H1 (cell line): ENCODE results near the gene SS18L1. TPM values are rescaled to one million over a fixed set of nuclear protein-coding genes. Genes with fewer than 3 reads are reported as not detected.

Experiments used
- CTCF ChIA-PET: fragments of 300-600 bp; sonication (Branson Sonifier 250); formaldehyde crosslinking; loops from one replicate; lab custom pipeline; 2021; ENCODE audit not compliant: partially characterized antibody; lab: Charles Lee
- POLR2A ChIA-PET: fragments of 300-600 bp; sonication (Branson Sonifier 250); formaldehyde crosslinking; loops from one replicate; lab custom pipeline; 2021; ENCODE audit warnings: inconsistent platforms; ENCODE audit not compliant: partially characterized antibody; lab: Charles Lee
- DNase-seq, 2 experiments: peaks; one replicate each; pipeline versions ENCODE4 v3.0.0 to v3.0.0-alpha.2; 2010 to 2022; ENCODE audit warnings: low spot score in 2 of 2, low read depth in 1 of 2, mixed read lengths in 1 of 2
- FAIRE-seq: peaks from 2 replicates; lab custom pipeline; 2011; peaks lifted over from hg19 to GRCh38; lab: Jason Lieb, UNC
- H2AFZ ChIP-seq: 2 replicates; pipeline ENCODE4 v1.8.1; 2012; ENCODE audit warnings: low read length, inconsistent platforms
- H2AK5ac ChIP-seq: 2 replicates; pipeline ENCODE4 v1.6.1; 2013; ENCODE audit warnings: low read depth, low read length
- H2BK120ac ChIP-seq: replicated peaks from 2 replicates; pipeline ENCODE3; 2013; ENCODE audit warnings: low read depth, low read length, inconsistent platforms
- H2BK12ac ChIP-seq: 2 replicates; pipeline ENCODE4 v1.6.1; 2013; ENCODE audit warnings: low read depth, low read length
- H2BK15ac ChIP-seq: 2 replicates; pipeline ENCODE4 v1.6.1; 2013; ENCODE audit warnings: low read length
- H2BK20ac ChIP-seq: 2 replicates; pipeline ENCODE4 v1.6.1; 2013; ENCODE audit warnings: low read length
- H2BK5ac ChIP-seq: 2 replicates; pipeline ENCODE4 v1.6.1; 2013; ENCODE audit warnings: low read depth, low read length
- H3K14ac ChIP-seq: 2 replicates; pipeline ENCODE4 v1.6.1; 2013; ENCODE audit warnings: inconsistent platforms; ENCODE audit not compliant: insufficient read length
- H3K18ac ChIP-seq: 2 replicates; pipeline ENCODE4 v1.6.1; 2013; ENCODE audit warnings: low read length; ENCODE audit errors: extremely low read depth
- H3K23ac ChIP-seq: 2 replicates; pipeline ENCODE4 v1.6.1; 2013; ENCODE audit warnings: inconsistent platforms; ENCODE audit not compliant: insufficient read length
- H3K23me2 ChIP-seq: 2 replicates; pipeline ENCODE4 v1.6.1; 2013; ENCODE audit warnings: low read depth, low read length
- H3K27ac ChIP-seq: 2 replicates; pipeline ENCODE4 v1.6.1; 2011; ENCODE audit warnings: low read depth, low read length, inconsistent platforms
- H3K27me3 ChIP-seq, 4 experiments: replicated peaks in 1 of 4; 1 replicate in 1 of 4; 2 replicates in 3 of 4; pipeline versions ENCODE4 v1.6.1 to v1.8.1; 2011 to 2013; ENCODE audit warnings: low read length in 3 of 4, mild to moderate bottlenecking in 3 of 4, inconsistent platforms in 2 of 4, mixed read lengths in 2 of 4, moderate library complexity in 1 of 4; ENCODE audit not compliant: control insufficient read depth in 3 of 4, insufficient read depth in 3 of 4; ENCODE audit errors: extremely low read depth in 1 of 4
- H3K36me3 ChIP-seq, 4 experiments: 2 replicates each; pipeline versions ENCODE4 v1.6.1 to v1.8.1; 2011 to 2013; ENCODE audit warnings: mild to moderate bottlenecking in 4 of 4, low read length in 3 of 4, moderate library complexity in 2 of 4, control low read depth in 1 of 4, inconsistent platforms in 1 of 4; ENCODE audit not compliant: insufficient read depth in 4 of 4, control insufficient read depth in 2 of 4
- H3K4ac ChIP-seq: replicated peaks from 2 replicates; pipeline ENCODE3; 2013; ENCODE audit warnings: low read length, low read depth, mixed read lengths, inconsistent platforms; ENCODE audit not compliant: insufficient read length
- H3K4me1 ChIP-seq, 4 experiments: replicated peaks in 1 of 4; 1 replicate in 1 of 4; 2 replicates in 3 of 4; pipeline versions ENCODE4 v1.6.1 to v1.8.1; 2011 to 2013; ENCODE audit warnings: low read length in 3 of 4, inconsistent platforms in 2 of 4, mixed read lengths in 1 of 4; ENCODE audit not compliant: insufficient read depth in 4 of 4, control insufficient read depth in 3 of 4
- H3K4me2 ChIP-seq, 2 experiments: 2 replicates each; pipeline versions ENCODE4 v1.6.1 to v1.8.1; 2011 to 2013; ENCODE audit warnings: low read depth in 2 of 2, low read length in 2 of 2, control low read depth in 1 of 2, inconsistent platforms in 1 of 2, mild to moderate bottlenecking in 1 of 2; ENCODE audit not compliant: insufficient read depth in 1 of 2
- H3K4me3 ChIP-seq, 4 experiments: fragments of 200-600, 300-600 bp in 1 of 4; sonication (generic), shearing (Covaris generic), sonication (Bioruptor Twin) in 1 of 4; 2 replicates each; pipeline versions ENCODE4 v1.5.1 to v1.8.1; 2011 to 2016; ENCODE audit warnings: low read length in 4 of 4, low read depth in 3 of 4, control low read depth in 2 of 4, inconsistent platforms in 2 of 4, mild to moderate bottlenecking in 2 of 4, mixed read lengths in 1 of 4, moderate library complexity in 1 of 4; ENCODE audit not compliant: insufficient read depth in 2 of 4; ENCODE audit errors: extremely low read depth in 1 of 4
- H3K56ac ChIP-seq: replicated peaks from 2 replicates; pipeline ENCODE3; 2013; ENCODE audit warnings: low read depth, mild to moderate bottlenecking, mixed read lengths, low read length, inconsistent platforms; ENCODE audit not compliant: insufficient read length
- H3K79me1 ChIP-seq: 2 replicates; pipeline ENCODE4 v1.6.1; 2013; ENCODE audit warnings: low read depth, low read length, control low read depth
- H3K79me2 ChIP-seq, 2 experiments: 2 replicates each; pipeline versions ENCODE4 v1.6.1 to v1.8.1; 2012 to 2013; ENCODE audit warnings: low read length in 2 of 2, mild to moderate bottlenecking in 2 of 2, inconsistent platforms in 1 of 2; ENCODE audit not compliant: insufficient read depth in 2 of 2, control insufficient read depth in 1 of 2
- H3K9ac ChIP-seq, 4 experiments: replicated peaks in 1 of 4; 1 replicate in 1 of 4; 2 replicates in 3 of 4; pipeline versions ENCODE4 v1.6.1 to v1.8.1; 2011 to 2013; ENCODE audit warnings: low read depth in 3 of 4, low read length in 3 of 4, control low read depth in 2 of 4, mild to moderate bottlenecking in 2 of 4, moderate library complexity in 2 of 4, inconsistent platforms in 1 of 4; ENCODE audit errors: extremely low read depth in 1 of 4
- H3K9me3 ChIP-seq, 2 experiments: 2 replicates each; pipeline versions ENCODE4 v1.6.1 to v1.8.1; 2012 to 2013; ENCODE audit warnings: mild to moderate bottlenecking in 2 of 2, moderate library complexity in 2 of 2, control low read depth in 1 of 2, inconsistent platforms in 1 of 2, low read depth in 1 of 2, low read length in 1 of 2, mixed read lengths in 1 of 2; ENCODE audit not compliant: insufficient read depth in 2 of 2
- H4K20me1 ChIP-seq, 2 experiments: replicated peaks in 1 of 2; 2 replicates each; pipeline versions ENCODE3 to v1.8.1; 2011 to 2013; ENCODE audit warnings: inconsistent platforms in 2 of 2, low read length in 2 of 2, mild to moderate bottlenecking in 1 of 2; ENCODE audit not compliant: insufficient read depth in 2 of 2, control insufficient read depth in 1 of 2
- H4K5ac ChIP-seq: 2 replicates; pipeline ENCODE4 v1.6.1; 2013; ENCODE audit warnings: low read length, low read depth, mixed read lengths, inconsistent platforms; ENCODE audit not compliant: insufficient read length
- H4K8ac ChIP-seq: 2 replicates; pipeline ENCODE4 v1.8.0; 2013; ENCODE audit warnings: mild to moderate bottlenecking, moderate library complexity, low read length, inconsistent platforms; ENCODE audit not compliant: insufficient read depth; ENCODE audit errors: extremely low read depth
- H4K91ac ChIP-seq: replicated peaks from 2 replicates; pipeline ENCODE3; 2013; ENCODE audit warnings: low read length, mixed read lengths, inconsistent platforms; ENCODE audit not compliant: insufficient read length
- EP300 ChIP-seq, 2 experiments: IDR thresholded peaks; 1 replicate in 1 of 2; 2 replicates in 1 of 2; pipeline ENCODE4 v1.6.1; 2011 to 2012; ENCODE audit warnings: low read depth in 2 of 2, low read length in 2 of 2, mild to moderate bottlenecking in 2 of 2, borderline replicate concordance in 1 of 2, inconsistent platforms in 1 of 2, moderate library complexity in 1 of 2
- JUN ChIP-seq: IDR thresholded peaks from 2 replicates; pipeline ENCODE4 v1.6.1; 2011; ENCODE audit warnings: low read depth, mild to moderate bottlenecking, improper control_type of control experiment, low read length
- JUND ChIP-seq: IDR thresholded peaks from 2 replicates; pipeline ENCODE4 v1.6.1; 2011; ENCODE audit warnings: mild to moderate bottlenecking, improper control_type of control experiment, low read length
- RBBP5 ChIP-seq: IDR thresholded peaks from 2 replicates; pipeline ENCODE4 v1.7.1; 2012; ENCODE audit warnings: low read depth, mild to moderate bottlenecking, inconsistent platforms, low read length, moderate library complexity, borderline replicate concordance
- SAP30 ChIP-seq: fragments of 300-600 bp; sonication (generic); IDR thresholded peaks from 2 replicates; pipeline ENCODE4 v1.7.1; 2012; ENCODE audit warnings: low read length, moderate library complexity, mild to moderate bottlenecking, inconsistent platforms; ENCODE audit not compliant: insufficient read depth, insufficient replicate concordance
- WGBS, 2 experiments: shearing (Covaris generic) in 1 of 2; methylation state at CpG; one replicate each; pipeline versions ENCODE4 v1.1.6 to v1.1.7; 2013 to 2015; ENCODE audit warnings: low lambda C conversion rate in 2 of 2, mixed read lengths in 2 of 2, inconsistent platforms in 1 of 2, low coverage in 1 of 2, missing lambda C conversion rate in 1 of 2; ENCODE audit not compliant: insufficient replicate concordance in 2 of 2, insufficient coverage in 1 of 2, insufficient read length in 1 of 2; ENCODE audit errors: extremely low coverage in 1 of 2, missing lambda C conversion rate in 1 of 2; 5-methylcytosine and 5-hydroxymethylcytosine counted together
- polyA plus RNA-seq, 7 experiments: library from polyadenylated mRNA; depleted of rRNA in 3 of 7; stranded (reverse) in 5 of 7; unstranded in 2 of 7; fragments of >200 nt in 5 of 7; fragments of 200-250 nt in 2 of 7; gene quantifications; 1 replicate in 5 of 7; 2 replicates in 1 of 7; 4 replicates in 1 of 7; pipeline versions ENCODE4 v1.2.1 to v1.2.3, GENCODE V29; 2011 to 2013; ENCODE audit warnings: missing spikeins in 2 of 7, mixed read lengths in 2 of 7
- total RNA-seq: library from RNA; stranded (reverse); fragmentation: NEBNext Ultra II Directional; extraction: Animal tissue kit (Norgen Biotek cat#: 25700); gene quantifications from 2 replicates; pipeline ENCODE4 v1.2.1, GENCODE V29; 2021

The SS18L1 gene
- total and polyA plus RNA-seq, 2 of the 8 experiments (the other 6 are each of a cell fraction or from before 2014, with no cell fraction given), result 28.4 to 29.7 TPM

- Histone ChIP-seq H3K27me3 (no peaks in the 10 kb centered on the region), H3K18ac (no peak overlapping the region), H3K79me1 (no peaks in the 10 kb centered on the region), H3K23ac (no peak overlapping the region), H3K9me3 (no peaks in the 10 kb centered on the region), H2BK15ac (no peak overlapping the region), H2AFZ (no peak overlapping the region), H2BK120ac (no peak overlapping the region), H3K23me2 (no peaks in the 10 kb centered on the region), H3K9ac (no peak overlapping the region), H4K5ac (no peak overlapping the region), H4K91ac (no peak overlapping the region), H3K4me2 (no peak overlapping the region), H2BK20ac (no peak overlapping the region), H3K4ac (no peak overlapping the region), H2BK5ac (no peak overlapping the region), H4K20me1 (peaks cover 3 to 5% of the 10 kb centered on the region in 2 experiments), H3K14ac (no peak overlapping the region), H2BK12ac (no peak overlapping the region), H3K4me1 (no peaks in the 10 kb centered on the region), H4K8ac (peak overlapping the region; percentile 53; the same call in 1 of the 2 replicates), H3K79me2 (peaks cover 0 to 7% of the 10 kb centered on the region in 2 experiments; a peak in 1 of 4 replicates), H2AK5ac (no peak overlapping the region), H3K4me3 (no peak overlapping the region), H3K36me3 (peaks cover 0 to under 1% (median 0%) of the 10 kb centered on the region in 4 experiments; a peak in 2 of 8 replicates), H3K56ac (no peak overlapping the region), H3K27ac (no peak overlapping the region)
- TF ChIP-seq SAP30, result no peak
- no peak for TF ChIP-seq RBBP5
- TF ChIP-seq JUND, result no peak
- TF ChIP-seq EP300 (IDR thresholded peaks at IDR 0.05; ENCODE audit: borderline replicate concordance in 1 of 2, low read depth in 2 of 2, low read length in 2 of 2), result no peak
- TF ChIP-seq JUN, result no peak
- DNase-seq (no peak), FAIRE-seq (no peak)
- ChIA-PET CTCF (interaction anchor here (2.7 kb wide), 1 partner anchor 13 kb away, joined by 7 read pairs; no protein-coding TSS in a partner anchor), POLR2A (interaction anchor here (0.6 to 0.7 kb wide), 2 partner anchors 45 to 71 kb away, joined by 3 read pairs; partner anchors contain the start of genes LSM14B and OSBPL2)
- 91% methylated on average over 10 of the region's 10 CpGs; no CpG with 5 or more reads in 1 of the 2 experiments for WGBS, 2 experiments
Observed at GRCh38 chr20:62192635-62193034, 49.1 kb downstream of the SS18L1 start.
